K562 (cell line): Measurements from ENCODE around the gene RAB3D. TPM values are rescaled to one million over a fixed set of nuclear protein-coding genes. Genes with fewer than 3 reads are reported as not detected.
A peak's percentile ranks its signal among the peaks of the same experiment; 100 is the strongest.

Experiments used
- CEBPB ChIP-seq: fragments of 450-650 bp; IDR thresholded peaks from 2 replicates; pipeline ENCODE4 v1.6.1; 2016; ENCODE audit warnings: missing genetic modification characterization, missing compliant biosample characterization
- FOS ChIP-seq: IDR thresholded peaks from 3 replicates; pipeline ENCODE4 v1.6.1; 2011; ENCODE audit not compliant: insufficient read length; ENCODE audit errors: extremely low read depth
- GABPA ChIP-seq: fragments of 200-800 bp; sonication (Bioruptor generic); conservative IDR thresholded peaks from 2 replicates; pipeline ENCODE4 v1.6.1; 2016; ENCODE audit warnings: low read depth, missing genetic modification characterization, missing compliant biosample characterization
- JUN ChIP-seq, 2 experiments: sonication (generic) in 1 of 2; formaldehyde crosslinking in 1 of 2; IDR thresholded peaks; 2 replicates each; pipeline versions ENCODE4 v1.6.1 to v1.8.0; 2012 to 2022; ENCODE audit warnings: borderline replicate concordance in 2 of 2, mild to moderate bottlenecking in 2 of 2, improper control_type of control experiment in 1 of 2, low read depth in 1 of 2, low read length in 1 of 2, missing genetic modification reagents in 1 of 2
- MBD2 ChIP-seq: sonication (generic); IDR thresholded peaks from 2 replicates; pipeline ENCODE4 v1.6.1; 2016; ENCODE audit warnings: low read depth, borderline replicate concordance
- MYC ChIP-seq, 2 experiments: fragments of 250-450 bp in 1 of 2; sonication (Bioruptor Pico) in 1 of 2; IDR thresholded peaks; 2 replicates each; pipeline versions ENCODE4 v1.5.1 to v1.6.1; 2012 to 2021; ENCODE audit warnings: low read depth in 2 of 2, borderline replicate concordance in 1 of 2, improper control_type of control experiment in 1 of 2, low read length in 1 of 2, mild to moderate bottlenecking in 1 of 2, moderate library complexity in 1 of 2
- RCOR1 ChIP-seq, 2 experiments: IDR thresholded peaks; 2 replicates each; pipeline ENCODE4 v1.6.1; 2012; ENCODE audit warnings: low read depth in 2 of 2, low read length in 2 of 2, borderline replicate concordance in 1 of 2, improper control_type of control experiment in 1 of 2
- ZNF644 ChIP-seq: fragments of 200-800 bp; sonication (Bioruptor generic); IDR thresholded peaks from 2 replicates; pipeline ENCODE4 v1.6.1; 2016; ENCODE audit warnings: low read depth, missing genetic modification characterization, missing compliant biosample characterization
- polyA plus RNA-seq, 8 experiments: library from polyadenylated mRNA; depleted of rRNA in 4 of 8; stranded (reverse) in 5 of 8; unstranded in 3 of 8; fragments of >200 nt; fragmentation: Nextera tagmentation in 2 of 8; fragmentation: Illumina TruSeq in 1 of 8; extraction: Ambion mirVana in 2 of 8; extraction: Trizol in 1 of 8; gene quantifications; 2 replicates each; pipeline versions ENCODE4 v1.2.1 to v1.2.3, GENCODE V29; 2011 to 2014; ENCODE audit warnings: inconsistent platforms in 1 of 8, missing spikeins in 1 of 8
- total RNA-seq, 7 experiments: library from RNA; depleted of rRNA in 6 of 7; stranded (reverse); fragments of >200 nt in 6 of 7; fragmentation: Illumina TruSeq in 2 of 7; extraction: Trizol in 2 of 7; gene quantifications; 2 replicates each; pipeline versions ENCODE4 v1.2.1 to v1.2.3, GENCODE V29; 2011 to 2021; ENCODE audit warnings: low replicate concordance in 1 of 7
- TF ChIP-seq, protein P1 (sequence below): fragments of 450-650 bp; IDR thresholded peaks from 2 replicates; pipeline ENCODE4 v1.6.1; 2018; ENCODE audit not compliant: partially characterized antibody
- TF ChIP-seq, protein P2 (sequence below): fragments of 450-650 bp; IDR thresholded peaks from 2 replicates; pipeline ENCODE4 v1.6.1; 2016; ENCODE audit warnings: borderline replicate concordance

The RAB3D gene
- total and polyA plus RNA-seq, 9 of the 15 experiments (the other 6 are each of a cell fraction or from before 2014, with no cell fraction given): 0.34 to 3.3 (median 1.3) TPM

DNA sequence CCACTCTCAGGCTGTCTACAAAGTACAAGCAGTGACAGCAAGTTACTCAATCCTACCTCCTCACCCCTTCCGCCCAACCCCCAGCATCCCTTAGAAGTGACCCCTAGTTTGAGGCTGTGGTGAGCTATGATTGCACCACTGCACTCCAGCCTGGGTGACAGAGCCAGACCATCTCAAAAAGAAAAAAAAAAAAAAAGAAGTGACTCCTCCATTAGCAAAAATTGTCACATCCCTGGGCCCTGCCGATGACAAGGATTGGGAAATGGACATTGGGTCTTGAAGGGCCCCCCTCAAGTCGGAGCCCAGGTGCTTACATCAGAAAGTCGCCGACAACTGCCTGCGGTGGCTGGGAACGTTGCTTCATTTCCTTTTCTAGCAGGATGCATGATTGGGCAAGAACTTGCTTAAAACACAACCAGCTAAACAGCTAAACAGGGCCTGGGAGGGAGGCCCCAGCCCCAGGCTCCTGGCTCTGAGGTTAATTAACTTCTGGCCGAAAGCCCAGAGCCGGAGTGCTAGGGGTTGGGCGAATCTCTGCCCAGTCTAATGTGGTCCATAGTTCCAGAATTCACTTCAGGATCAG lies 15.3 kb downstream of the RAB3D start (continued):
- TF ChIP-seq RCOR1 (IDR thresholded peaks at IDR 0.05; ENCODE audit: borderline replicate concordance in 1 of 2, low read depth in 2 of 2, low read length in 2 of 2) (peak in 1 of 2 experiments; percentile 54; a peak in 2 of 4 replicates), GABPA (tag) (peak; percentile 76), FOS (no peak), MBD2 (no peak), CEBPB (tag) (peak; percentile 99), MYC (IDR thresholded peaks at IDR 0.05; ENCODE audit: low read depth, low read length) (0 out of 2 replicates have a peak, but pooled peaks have one; percentile 13), MYC (CRISPR knock-in tag; IDR thresholded peaks at IDR 0.05; ENCODE audit: borderline replicate concordance, low read depth) (no peak), ZNF644 (tag) (no peak), JUN (IDR thresholded peaks at IDR 0.05; ENCODE audit: borderline replicate concordance, low read depth, low read length) (0 out of 2 replicates have a peak, but pooled peaks have one; percentile 12), JUN (CRISPR knock-in tag; IDR thresholded peaks at IDR 0.05; ENCODE audit: borderline replicate concordance) (no peak)
- TF ChIP-seq, protein P1, sequence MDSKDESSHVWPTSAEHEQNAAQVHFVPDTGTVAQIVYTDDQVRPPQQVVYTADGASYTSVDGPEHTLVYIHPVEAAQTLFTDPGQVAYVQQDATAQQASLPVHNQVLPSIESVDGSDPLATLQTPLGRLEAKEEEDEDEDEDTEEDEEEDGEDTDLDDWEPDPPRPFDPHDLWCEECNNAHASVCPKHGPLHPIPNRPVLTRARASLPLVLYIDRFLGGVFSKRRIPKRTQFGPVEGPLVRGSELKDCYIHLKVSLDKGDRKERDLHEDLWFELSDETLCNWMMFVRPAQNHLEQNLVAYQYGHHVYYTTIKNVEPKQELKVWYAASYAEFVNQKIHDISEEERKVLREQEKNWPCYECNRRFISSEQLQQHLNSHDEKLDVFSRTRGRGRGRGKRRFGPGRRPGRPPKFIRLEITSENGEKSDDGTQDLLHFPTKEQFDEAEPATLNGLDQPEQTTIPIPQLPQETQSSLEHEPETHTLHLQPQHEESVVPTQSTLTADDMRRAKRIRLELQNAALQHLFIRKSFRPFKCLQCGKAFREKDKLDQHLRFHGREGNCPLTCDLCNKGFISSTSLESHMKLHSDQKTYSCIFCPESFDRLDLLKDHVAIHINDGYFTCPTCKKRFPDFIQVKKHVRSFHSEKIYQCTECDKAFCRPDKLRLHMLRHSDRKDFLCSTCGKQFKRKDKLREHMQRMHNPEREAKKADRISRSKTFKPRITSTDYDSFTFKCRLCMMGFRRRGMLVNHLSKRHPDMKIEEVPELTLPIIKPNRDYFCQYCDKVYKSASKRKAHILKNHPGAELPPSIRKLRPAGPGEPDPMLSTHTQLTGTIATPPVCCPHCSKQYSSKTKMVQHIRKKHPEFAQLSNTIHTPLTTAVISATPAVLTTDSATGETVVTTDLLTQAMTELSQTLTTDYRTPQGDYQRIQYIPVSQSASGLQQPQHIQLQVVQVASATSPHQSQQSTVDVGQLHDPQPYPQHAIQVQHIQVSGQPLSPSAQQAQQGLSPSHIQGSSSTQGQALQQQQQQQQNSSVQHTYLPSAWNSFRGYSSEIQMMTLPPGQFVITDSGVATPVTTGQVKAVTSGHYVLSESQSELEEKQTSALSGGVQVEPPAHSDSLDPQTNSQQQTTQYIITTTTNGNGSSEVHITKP: peak; percentile 65
- TF ChIP-seq, protein P2, sequence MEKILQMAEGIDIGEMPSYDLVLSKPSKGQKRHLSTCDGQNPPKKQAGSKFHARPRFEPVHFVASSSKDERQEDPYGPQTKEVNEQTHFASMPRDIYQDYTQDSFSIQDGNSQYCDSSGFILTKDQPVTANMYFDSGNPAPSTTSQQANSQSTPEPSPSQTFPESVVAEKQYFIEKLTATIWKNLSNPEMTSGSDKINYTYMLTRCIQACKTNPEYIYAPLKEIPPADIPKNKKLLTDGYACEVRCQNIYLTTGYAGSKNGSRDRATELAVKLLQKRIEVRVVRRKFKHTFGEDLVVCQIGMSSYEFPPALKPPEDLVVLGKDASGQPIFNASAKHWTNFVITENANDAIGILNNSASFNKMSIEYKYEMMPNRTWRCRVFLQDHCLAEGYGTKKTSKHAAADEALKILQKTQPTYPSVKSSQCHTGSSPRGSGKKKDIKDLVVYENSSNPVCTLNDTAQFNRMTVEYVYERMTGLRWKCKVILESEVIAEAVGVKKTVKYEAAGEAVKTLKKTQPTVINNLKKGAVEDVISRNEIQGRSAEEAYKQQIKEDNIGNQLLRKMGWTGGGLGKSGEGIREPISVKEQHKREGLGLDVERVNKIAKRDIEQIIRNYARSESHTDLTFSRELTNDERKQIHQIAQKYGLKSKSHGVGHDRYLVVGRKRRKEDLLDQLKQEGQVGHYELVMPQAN: no peak
